Measurements from ENCODE around the gene OVCH1. TPM values are rescaled to one million over a fixed set of nuclear protein-coding genes. Genes with fewer than 3 reads are reported as not detected.

Gene OVCH1
- total RNA-seq, 1 experiment from 2014 or later: not detected

DNA sequence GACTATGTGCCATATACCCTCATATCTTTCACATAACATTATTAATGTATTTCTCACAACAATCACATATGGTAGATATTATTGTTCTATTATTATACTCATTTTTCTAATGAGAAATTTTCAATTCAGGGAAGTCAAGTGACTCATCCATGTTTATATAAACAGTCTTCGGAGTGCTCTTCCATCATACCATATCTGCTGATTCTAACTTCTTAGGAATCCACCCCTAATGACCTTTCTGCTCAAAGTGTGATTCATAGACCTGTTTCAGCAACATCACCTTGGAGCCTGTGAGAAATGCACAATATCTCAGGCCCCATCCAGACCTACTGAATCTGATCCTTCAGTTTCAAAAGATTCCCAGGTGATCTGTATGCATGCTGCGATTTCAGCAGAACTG, 39.8 kb upstream of the OVCH1 start:
- intact Hi-C loops (cut with micrococcal nuclease): no loop called here
- no peaks in the 10 kb centered on the region; the same call in 1 of the 2 replicates for H3K27me3 ChIP-seq (ENCODE audit: insufficient read depth, low read length)
- CTCF ChIA-PET: no interaction called here
- no peak overlapping the region for H3K9ac ChIP-seq (ENCODE audit: low read length)
- no peaks in the 10 kb centered on the region for H3K9me2 ChIP-seq (ENCODE audit: insufficient read depth)
- TF ChIP-seq TCF7L2 (IDR thresholded peaks at IDR 0.05; ENCODE audit: borderline replicate concordance, extremely low read depth, insufficient read depth, insufficient read length) (no peak), SRF (IDR thresholded peaks at IDR 0.05; ENCODE audit: low read depth) (no peak), POLR2A (IDR thresholded peaks at IDR 0.05; ENCODE audit: borderline replicate concordance, extremely low read depth, insufficient read depth, insufficient read length) (no peak)
- no peak overlapping the region for H3K4me2 ChIP-seq (ENCODE audit: low read length)
- BruUV-seq (replicated peaks): no TSS peak
- H3K27ac ChIP-seq (ENCODE audit: low read depth, low read length): no peak overlapping the region
- H3K9me3 ChIP-seq (ENCODE audit: control insufficient read depth in 1 of 2, insufficient read depth in 1 of 2, low read depth in 1 of 2, low read length in 2 of 2): no peaks in the 10 kb centered on the region
- ATAC-seq (no peak), DNase-seq (ENCODE audit: low read depth, low spot score) (no peak)
- H2AFZ ChIP-seq (ENCODE audit: low read depth, low read length, poor library complexity, severe bottlenecking): no peak overlapping the region
- H3K36me3 ChIP-seq (ENCODE audit: control insufficient read depth in 1 of 2, insufficient read depth in 2 of 2, low read length in 2 of 2): no peaks in the 10 kb centered on the region
- H3K4me3 ChIP-seq (replicated peaks in 1 of 2; ENCODE audit: low read depth in 1 of 2, low read length in 2 of 2): no peak overlapping the region
- no peaks in the 10 kb centered on the region for H3K79me2 ChIP-seq (ENCODE audit: insufficient read depth, low read length)
- RAD21 ChIA-PET (ENCODE audit: low non-redundant PET in 1 of 2, low total read pairs in 2 of 2, uncharacterized antibody in 2 of 2, unreplicated experiment in 2 of 2): no interaction called here
- H3K4me1 ChIP-seq (ENCODE audit: control insufficient read depth in 1 of 2, insufficient read depth in 2 of 2, low read length in 2 of 2): no peaks in the 10 kb centered on the region
- H4K20me1 ChIP-seq (ENCODE audit: insufficient read depth): no peaks in the 10 kb centered on the region
- POLR2A ChIA-PET: no interaction called here

DNA sequence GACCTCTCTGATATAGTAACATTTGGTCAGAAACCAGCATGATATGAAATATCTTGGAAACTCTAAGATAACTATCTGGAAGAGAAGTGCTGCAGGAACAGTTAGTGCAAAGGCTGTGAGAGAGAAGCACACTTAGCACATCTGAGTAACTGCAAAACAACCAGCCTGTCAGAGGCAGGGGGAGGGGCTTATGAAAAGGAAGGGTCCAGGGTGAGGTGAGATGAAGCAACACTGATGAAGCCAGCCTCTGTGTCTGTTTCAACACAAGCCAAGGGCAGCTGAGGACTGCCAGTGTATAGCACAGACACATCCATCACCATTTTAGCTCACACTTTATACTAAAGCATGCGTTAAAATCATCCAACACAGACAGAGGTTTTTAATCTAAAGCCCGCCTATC, 37.4 kb upstream of the OVCH1 start:
- Histone ChIP-seq H3K9ac (ENCODE audit: low read length) (no peak overlapping the region), H3K79me2 (ENCODE audit: insufficient read depth, low read length) (no peaks in the 10 kb centered on the region), H3K4me1 (ENCODE audit: control insufficient read depth in 1 of 2, insufficient read depth in 2 of 2, low read length in 2 of 2) (no peaks in the 10 kb centered on the region), H3K4me3 (replicated peaks in 1 of 2; ENCODE audit: low read depth in 1 of 2, low read length in 2 of 2) (no peak overlapping the region), H3K36me3 (ENCODE audit: control insufficient read depth in 1 of 2, insufficient read depth in 2 of 2, low read length in 2 of 2) (no peaks in the 10 kb centered on the region), H3K9me2 (ENCODE audit: insufficient read depth) (no peaks in the 10 kb centered on the region), H3K4me2 (ENCODE audit: low read length) (no peak overlapping the region), H3K27me3 (ENCODE audit: insufficient read depth, low read length) (no peaks in the 10 kb centered on the region; the same call in 1 of the 2 replicates), H2AFZ (ENCODE audit: low read depth, low read length, poor library complexity, severe bottlenecking) (no peak overlapping the region), H3K27ac (ENCODE audit: low read depth, low read length) (no peak overlapping the region), H4K20me1 (ENCODE audit: insufficient read depth) (no peaks in the 10 kb centered on the region), H3K9me3 (ENCODE audit: control insufficient read depth in 1 of 2, insufficient read depth in 1 of 2, low read depth in 1 of 2, low read length in 2 of 2) (no peaks in the 10 kb centered on the region)
- ChIA-PET CTCF (interaction anchor here (1.0 kb wide), 1 partner anchor 15 kb away, joined by 3 read pairs; no protein-coding TSS in a partner anchor), RAD21 (ENCODE audit: low non-redundant PET in 1 of 2, low total read pairs in 2 of 2, uncharacterized antibody in 2 of 2, unreplicated experiment in 2 of 2) (no interaction called here), POLR2A (no interaction called here)
- no TSS peak for BruUV-seq (replicated peaks)
- intact Hi-C loops (cut with micrococcal nuclease): no loop called here
- no peak for ATAC-seq
- DNase-seq (ENCODE audit: low read depth, low spot score): no peak
- TF ChIP-seq JUND (IDR thresholded peaks at IDR 0.05): no peak
- TF ChIP-seq, protein P1, sequence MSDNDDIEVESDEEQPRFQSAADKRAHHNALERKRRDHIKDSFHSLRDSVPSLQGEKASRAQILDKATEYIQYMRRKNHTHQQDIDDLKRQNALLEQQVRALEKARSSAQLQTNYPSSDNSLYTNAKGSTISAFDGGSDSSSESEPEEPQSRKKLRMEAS (IDR thresholded peaks at IDR 0.05): no peak
- TF ChIP-seq, protein P2, sequence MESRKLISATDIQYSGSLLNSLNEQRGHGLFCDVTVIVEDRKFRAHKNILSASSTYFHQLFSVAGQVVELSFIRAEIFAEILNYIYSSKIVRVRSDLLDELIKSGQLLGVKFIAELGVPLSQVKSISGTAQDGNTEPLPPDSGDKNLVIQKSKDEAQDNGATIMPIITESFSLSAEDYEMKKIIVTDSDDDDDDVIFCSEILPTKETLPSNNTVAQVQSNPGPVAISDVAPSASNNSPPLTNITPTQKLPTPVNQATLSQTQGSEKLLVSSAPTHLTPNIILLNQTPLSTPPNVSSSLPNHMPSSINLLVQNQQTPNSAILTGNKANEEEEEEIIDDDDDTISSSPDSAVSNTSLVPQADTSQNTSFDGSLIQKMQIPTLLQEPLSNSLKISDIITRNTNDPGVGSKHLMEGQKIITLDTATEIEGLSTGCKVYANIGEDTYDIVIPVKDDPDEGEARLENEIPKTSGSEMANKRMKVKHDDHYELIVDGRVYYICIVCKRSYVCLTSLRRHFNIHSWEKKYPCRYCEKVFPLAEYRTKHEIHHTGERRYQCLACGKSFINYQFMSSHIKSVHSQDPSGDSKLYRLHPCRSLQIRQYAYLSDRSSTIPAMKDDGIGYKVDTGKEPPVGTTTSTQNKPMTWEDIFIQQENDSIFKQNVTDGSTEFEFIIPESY (IDR thresholded peaks at IDR 0.05; ENCODE audit: extremely low read depth, insufficient replicate concordance, low read length): no peak
- TF ChIP-seq EZH2phosphoT487 (IDR thresholded peaks at IDR 0.05; ENCODE audit: borderline replicate concordance): no peak
- no peak for TF ChIP-seq TCF7L2 (IDR thresholded peaks at IDR 0.05; ENCODE audit: borderline replicate concordance, extremely low read depth, insufficient read depth, insufficient read length)
- no peak for TF ChIP-seq CEBPB (IDR thresholded peaks at IDR 0.05; ENCODE audit: low read depth)
- no peak for TF ChIP-seq EGR1 (IDR thresholded peaks at IDR 0.05; ENCODE audit: low read depth)
- TF ChIP-seq ZFX (IDR thresholded peaks at IDR 0.05): no peak
- TF ChIP-seq YY1 (IDR thresholded peaks at IDR 0.05; ENCODE audit: extremely low read depth, insufficient replicate concordance, low read depth, low read length): no peak
- no peak for TF ChIP-seq EZH2 (IDR thresholded peaks at IDR 0.05)
- TF ChIP-seq, protein P3, sequence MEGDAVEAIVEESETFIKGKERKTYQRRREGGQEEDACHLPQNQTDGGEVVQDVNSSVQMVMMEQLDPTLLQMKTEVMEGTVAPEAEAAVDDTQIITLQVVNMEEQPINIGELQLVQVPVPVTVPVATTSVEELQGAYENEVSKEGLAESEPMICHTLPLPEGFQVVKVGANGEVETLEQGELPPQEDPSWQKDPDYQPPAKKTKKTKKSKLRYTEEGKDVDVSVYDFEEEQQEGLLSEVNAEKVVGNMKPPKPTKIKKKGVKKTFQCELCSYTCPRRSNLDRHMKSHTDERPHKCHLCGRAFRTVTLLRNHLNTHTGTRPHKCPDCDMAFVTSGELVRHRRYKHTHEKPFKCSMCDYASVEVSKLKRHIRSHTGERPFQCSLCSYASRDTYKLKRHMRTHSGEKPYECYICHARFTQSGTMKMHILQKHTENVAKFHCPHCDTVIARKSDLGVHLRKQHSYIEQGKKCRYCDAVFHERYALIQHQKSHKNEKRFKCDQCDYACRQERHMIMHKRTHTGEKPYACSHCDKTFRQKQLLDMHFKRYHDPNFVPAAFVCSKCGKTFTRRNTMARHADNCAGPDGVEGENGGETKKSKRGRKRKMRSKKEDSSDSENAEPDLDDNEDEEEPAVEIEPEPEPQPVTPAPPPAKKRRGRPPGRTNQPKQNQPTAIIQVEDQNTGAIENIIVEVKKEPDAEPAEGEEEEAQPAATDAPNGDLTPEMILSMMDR (IDR thresholded peaks at IDR 0.05 in 2 of 3, conservative IDR thresholded peaks at IDR 0.05 in 1 of 3; ENCODE audit: borderline replicate concordance in 1 of 3, insufficient read depth in 1 of 3, low read depth in 2 of 3, low read length in 2 of 3): no peak
- TF ChIP-seq ELF1 (IDR thresholded peaks at IDR 0.05; ENCODE audit: borderline replicate concordance, low read depth): no peak

All from HCT116 (cell line).